Measurements from ENCODE around the gene CTNNA1.

The CTNNA1 gene

DNA sequence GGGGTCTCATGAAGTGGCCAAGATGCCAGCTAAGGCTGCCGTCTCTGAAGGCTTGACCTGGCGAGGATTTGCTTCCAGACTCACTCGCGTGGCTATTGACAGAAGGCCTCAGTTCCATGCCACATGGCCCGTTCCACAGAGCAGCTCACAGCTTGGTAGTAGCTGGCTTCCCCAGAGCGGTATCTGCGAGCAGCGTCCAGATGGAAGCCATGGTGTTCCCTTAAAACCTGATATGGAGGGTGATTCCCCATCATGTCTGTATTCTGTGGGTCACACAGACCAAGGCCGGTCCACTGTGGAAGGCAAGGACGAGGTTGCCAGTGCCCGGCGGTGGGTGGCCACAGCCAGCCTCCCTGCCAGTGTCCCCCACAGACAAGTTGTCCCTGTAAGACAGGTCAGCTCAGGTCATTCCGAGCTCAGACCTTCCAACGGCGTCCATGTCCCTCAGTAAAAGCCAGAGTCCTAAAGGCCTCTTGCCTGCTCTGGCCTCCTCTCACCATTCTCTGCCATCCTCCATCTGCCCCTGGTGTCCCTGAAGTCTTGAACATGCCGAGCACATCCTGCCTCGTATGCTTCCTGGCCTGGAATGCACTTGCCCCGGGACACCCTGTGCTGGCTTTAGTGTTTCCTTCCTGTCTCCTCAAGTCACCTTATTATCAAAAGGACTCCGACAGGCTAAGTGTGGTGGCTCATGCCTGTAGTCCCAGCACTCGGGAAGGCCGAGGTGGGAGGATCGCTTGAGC is 183.2 kb downstream of the CTNNA1 start:
- TF ChIP-seq, protein P1, sequence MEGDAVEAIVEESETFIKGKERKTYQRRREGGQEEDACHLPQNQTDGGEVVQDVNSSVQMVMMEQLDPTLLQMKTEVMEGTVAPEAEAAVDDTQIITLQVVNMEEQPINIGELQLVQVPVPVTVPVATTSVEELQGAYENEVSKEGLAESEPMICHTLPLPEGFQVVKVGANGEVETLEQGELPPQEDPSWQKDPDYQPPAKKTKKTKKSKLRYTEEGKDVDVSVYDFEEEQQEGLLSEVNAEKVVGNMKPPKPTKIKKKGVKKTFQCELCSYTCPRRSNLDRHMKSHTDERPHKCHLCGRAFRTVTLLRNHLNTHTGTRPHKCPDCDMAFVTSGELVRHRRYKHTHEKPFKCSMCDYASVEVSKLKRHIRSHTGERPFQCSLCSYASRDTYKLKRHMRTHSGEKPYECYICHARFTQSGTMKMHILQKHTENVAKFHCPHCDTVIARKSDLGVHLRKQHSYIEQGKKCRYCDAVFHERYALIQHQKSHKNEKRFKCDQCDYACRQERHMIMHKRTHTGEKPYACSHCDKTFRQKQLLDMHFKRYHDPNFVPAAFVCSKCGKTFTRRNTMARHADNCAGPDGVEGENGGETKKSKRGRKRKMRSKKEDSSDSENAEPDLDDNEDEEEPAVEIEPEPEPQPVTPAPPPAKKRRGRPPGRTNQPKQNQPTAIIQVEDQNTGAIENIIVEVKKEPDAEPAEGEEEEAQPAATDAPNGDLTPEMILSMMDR (IDR thresholded peaks at IDR 0.05; ENCODE audit: control extremely low read depth, extremely low read depth, low read depth, missing control alignments): no peak
- ChIA-PET POLR2A (interaction anchor here (0.6 kb wide), 1 partner anchor 56 kb away, joined by 3 read pairs; no protein-coding TSS in a partner anchor), CTCF (interaction anchor here (1.5 to 1.6 kb wide), 2 partner anchors 52 to 230 kb away, joined by 3 read pairs; no protein-coding TSS in a partner anchor)
- no peak for DNase-seq (ENCODE audit: extremely low spot score)

DNA sequence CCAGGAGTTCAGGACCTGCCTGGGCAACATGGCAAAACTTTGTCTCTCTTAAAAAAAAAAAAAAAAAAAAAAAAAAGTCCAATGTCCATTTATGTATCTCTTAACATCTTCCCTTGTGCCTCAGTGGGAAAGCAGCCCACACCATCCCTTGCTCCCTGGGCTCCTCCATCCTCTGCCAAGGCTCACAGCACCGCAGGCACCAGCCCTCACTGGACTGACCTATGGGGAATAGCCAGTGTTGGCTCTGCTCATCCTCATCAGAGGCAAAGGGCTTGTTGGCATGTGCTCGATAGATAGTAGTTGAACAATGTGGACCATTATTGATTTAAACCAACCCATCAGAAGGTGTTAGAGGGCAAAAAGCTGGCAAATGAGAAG is 183.7 kb downstream of the CTNNA1 start:
- DNase-seq (ENCODE audit: extremely low spot score): no peak
- CTCF ChIA-PET: no interaction called here
- POLR2A ChIA-PET: no interaction called here
- TF ChIP-seq, protein P1 (IDR thresholded peaks at IDR 0.05; ENCODE audit: control extremely low read depth, extremely low read depth, low read depth, missing control alignments): no peak

DNA sequence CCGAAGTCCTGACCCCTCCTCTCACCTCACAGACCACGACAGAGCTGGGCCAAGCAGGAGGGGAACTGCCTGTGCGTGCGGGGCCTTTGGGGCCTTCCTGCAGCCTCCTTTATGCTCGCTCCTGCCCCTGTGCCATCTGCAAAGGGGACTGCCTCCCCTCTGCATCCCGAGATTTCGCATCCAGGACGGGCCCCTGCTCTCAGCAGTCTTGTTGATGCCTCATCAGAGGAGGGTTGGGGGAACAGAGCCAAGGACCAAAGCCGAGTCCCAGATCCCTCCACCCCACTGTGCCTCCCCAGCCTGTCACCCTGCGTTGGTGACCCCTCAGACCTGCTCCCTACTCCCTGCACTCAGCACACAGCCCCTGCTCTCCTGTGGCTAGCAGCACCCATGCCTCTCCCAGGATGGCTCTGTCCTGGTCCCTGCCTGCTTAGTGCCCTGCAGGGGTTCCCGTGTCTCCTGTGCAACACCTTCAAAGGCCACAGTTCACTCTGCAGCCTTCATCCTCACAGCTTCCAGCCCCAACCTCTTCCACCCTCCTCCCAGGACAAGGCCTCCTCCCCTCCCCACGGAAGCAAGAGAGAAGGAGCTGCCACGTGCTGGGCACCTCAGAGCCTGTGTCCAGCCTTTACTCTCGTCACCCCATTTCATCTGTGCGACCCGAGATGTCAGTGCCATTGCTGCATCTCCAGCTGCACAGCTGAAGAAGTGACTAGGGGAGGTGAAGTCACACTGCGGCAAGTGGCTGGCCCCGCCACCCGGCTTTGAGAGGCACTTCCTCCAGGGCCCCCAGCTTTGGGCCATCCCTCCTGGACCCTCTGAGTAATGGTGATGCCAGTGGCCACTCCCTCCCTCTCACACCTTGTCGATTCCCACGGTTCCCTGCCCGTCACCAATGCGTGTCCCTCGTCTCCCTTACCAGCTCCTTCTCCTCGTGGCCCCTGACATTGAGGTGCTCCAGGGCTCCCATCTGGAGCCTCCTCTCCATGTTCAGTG is 184.5 kb downstream of the CTNNA1 start:
- DNase-seq (ENCODE audit: extremely low spot score): no peak
- TF ChIP-seq, protein P1 (IDR thresholded peaks at IDR 0.05; ENCODE audit: control extremely low read depth, extremely low read depth, low read depth, missing control alignments): no peak
- POLR2A ChIA-PET: no interaction called here
- CTCF ChIA-PET: no interaction called here

DNA sequence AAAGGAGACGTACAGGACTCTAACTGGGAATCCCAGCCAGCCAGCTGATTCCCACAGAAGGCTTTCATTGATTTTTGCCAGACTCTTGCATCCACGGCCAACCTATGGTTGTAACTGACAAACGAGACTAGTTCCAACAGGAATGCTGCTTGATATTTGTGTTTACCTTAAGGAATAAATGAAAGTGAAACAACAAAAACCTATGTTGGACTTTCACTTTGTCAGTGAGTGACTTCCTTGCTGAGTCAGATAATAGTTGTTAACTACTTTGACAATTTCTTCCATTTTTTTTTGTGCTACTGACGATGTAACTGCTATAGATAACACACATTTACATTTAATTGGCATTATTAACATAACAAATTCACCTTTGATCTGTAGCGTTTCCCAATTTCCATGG is 185.3 kb downstream of the CTNNA1 start:
- no peak for DNase-seq (ENCODE audit: extremely low spot score)
- CTCF ChIA-PET: no interaction called here

DNA sequence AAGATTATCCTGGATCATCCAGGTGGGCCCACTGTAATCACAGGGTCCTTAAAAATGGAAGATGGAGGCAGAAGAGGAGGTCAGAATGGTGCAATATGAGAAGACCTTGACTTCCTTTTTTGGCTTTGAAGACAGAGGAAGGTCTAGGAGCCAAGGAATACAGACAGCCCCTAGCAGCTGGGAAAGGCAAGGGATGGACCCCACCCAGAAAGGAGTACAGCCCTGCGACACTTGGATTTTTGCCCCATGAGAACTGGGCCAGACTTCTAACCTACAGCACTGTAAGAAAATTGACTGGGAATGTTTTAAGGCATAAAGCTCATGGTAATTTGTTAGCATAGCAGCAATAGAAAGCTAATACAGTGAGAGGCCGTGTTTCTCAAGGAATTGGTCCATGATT is 188.8 kb downstream of the CTNNA1 start:
- CTCF ChIA-PET: interaction anchor here (0.8 to 1.0 kb wide), 2 partner anchors 12 to 37 kb away, joined by 3 read pairs; no protein-coding TSS in a partner anchor
- TF ChIP-seq, protein P1 (IDR thresholded peaks at IDR 0.05; ENCODE audit: control extremely low read depth, extremely low read depth, low read depth, missing control alignments): no peak

More for the DNA sequence above, 185.3 kb downstream of the CTNNA1 start:
- TF ChIP-seq, protein P1 (IDR thresholded peaks at IDR 0.05; ENCODE audit: control extremely low read depth, extremely low read depth, low read depth, missing control alignments): no peak
- POLR2A ChIA-PET: no interaction called here

DNA sequence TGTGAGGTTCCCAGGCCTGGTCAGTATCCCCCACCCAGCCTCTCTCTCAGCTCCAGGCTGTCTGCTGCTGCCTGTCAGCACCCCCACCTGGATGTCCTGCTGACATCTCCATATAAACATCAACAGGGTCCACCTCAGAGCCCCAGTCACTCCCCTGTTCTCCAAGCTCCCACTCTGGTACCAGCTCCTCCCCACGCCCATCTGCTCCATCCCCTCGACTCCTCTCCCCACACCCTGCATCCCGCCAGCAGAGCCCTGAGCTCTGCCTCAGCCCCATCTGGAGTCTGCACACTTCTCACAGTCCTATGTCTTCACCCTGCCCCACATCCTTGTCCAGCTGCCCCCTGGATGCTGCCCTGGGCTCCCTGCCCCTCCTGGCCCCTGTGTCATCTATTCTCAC is 189.6 kb downstream of the CTNNA1 start:
- CTCF ChIA-PET: interaction anchor here (0.8 to 1.0 kb wide), 2 partner anchors 11 to 37 kb away, joined by 3 read pairs; no protein-coding TSS in a partner anchor
- POLR2A ChIA-PET: no interaction called here
- TF ChIP-seq, protein P1 (IDR thresholded peaks at IDR 0.05; ENCODE audit: control extremely low read depth, extremely low read depth, low read depth, missing control alignments): no peak

More for the DNA sequence above, 188.8 kb downstream of the CTNNA1 start:
- POLR2A ChIA-PET: no interaction called here
- DNase-seq (ENCODE audit: extremely low spot score): no peak

More for the DNA sequence above, 189.6 kb downstream of the CTNNA1 start:
- no peak for DNase-seq (ENCODE audit: extremely low spot score)

All from GM10248 (cell line).